GM18526 (cell line): Measurements from ENCODE around the gene SCRN2.

Source experiments
- POLR2A ChIP-seq: IDR thresholded peaks from 3 replicates; pipeline ENCODE4 v1.6.1; 2011; ENCODE audit not compliant: insufficient read length; ENCODE audit errors: extremely low read depth

Gene SCRN2

DNA sequence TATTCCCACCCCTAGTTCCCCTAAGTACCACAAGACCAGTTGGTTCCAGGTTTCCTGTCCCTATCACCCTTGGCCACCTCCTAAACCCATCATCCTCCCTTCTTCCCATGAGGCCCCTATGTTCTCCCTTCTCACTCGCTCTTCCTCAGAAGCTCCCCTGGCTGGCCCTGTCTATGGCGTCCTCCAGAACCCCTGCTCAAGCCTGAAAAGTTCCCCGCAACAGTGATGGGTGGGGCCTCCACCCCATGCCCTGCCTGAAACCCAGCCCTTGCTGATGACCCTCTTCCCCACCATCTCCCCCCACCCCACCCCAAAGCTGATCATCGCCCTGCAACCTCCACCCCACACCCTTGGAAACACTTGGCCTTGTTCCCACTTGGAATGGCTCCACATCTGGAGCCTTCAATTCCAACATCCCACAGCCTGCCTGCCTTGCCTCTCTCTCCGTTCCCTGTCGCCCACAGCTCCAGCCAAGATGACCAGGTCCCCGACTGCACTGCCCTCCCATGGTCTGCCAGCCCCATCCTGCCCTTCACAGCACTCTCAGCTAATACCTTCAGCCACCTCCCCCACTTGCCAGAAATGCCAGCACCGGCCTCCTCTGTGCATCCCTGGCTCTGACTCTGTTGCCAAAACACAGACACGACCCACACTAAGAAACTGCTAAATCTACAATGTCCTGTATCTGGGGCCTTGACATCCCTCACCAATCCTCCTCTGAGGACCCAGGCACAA is 30.0 kb downstream of the SCRN2 start:
- TF ChIP-seq POLR2A, result no peak

DNA sequence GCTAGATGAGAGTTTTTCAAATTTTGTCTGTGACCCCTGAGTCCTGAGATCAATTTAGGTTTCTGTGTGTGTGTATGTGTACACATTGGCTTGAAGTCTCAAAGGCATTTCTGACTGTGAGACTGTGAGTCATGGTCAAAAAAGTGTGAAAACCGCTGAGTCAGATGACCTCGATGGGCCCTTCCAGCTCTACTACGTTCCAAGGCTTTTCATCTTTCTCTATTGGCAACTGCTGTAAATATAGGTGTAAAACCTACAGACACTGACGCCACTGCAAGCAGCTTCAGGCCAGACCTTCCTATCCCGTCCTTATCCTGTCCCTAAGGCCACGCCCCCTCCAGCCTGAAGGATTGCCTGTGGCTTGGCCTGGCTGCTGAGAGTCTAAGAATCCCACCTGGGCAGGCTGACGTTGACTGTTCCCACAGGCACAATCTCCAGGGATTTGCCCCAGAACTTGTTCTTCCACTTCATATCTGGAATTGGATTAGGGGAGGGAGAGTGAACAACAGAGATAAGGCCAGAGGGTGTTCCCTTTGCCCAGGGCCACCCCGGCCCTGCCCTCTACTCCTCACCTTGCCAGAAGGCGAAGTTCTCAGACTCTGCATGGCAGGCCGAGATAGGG is 30.8 kb downstream of the SCRN2 start:
- no peak for TF ChIP-seq POLR2A

DNA sequence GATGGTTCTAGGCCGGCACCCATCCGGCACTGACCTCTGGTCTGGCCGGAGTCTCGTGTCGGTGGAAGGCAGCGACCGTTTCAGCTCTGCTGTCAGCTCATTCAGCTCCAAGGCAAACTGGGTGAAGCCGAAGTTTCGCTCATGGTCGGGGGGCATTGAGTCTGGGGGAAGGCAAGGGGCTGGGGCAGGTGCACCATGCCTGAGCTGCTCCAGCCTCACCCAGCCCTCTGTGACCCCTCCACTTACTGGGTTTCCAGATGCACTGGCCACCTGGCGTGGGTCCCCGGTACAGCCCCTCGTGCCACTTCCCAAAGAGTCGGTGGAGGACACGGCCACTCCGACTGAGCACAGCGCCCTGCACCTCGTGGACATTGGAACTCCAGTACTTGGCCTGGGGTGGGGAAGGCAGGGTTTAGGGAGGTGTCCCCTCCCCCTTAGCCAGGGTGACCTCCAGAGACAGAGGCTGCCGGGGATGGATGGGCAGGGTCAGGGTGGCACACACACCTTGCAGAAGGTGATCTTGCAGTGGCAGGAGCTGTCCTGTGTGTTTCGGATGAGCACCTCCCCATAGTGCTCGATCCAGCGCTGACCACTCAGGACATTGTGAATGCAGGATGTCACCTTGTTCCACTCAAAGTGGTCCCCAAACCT is 32.1 kb downstream of the SCRN2 start:
- TF ChIP-seq POLR2A, result no peak

GRCh38 chr17:47808036-47808829 is 32.8 kb downstream of the SCRN2 start:
- TF ChIP-seq POLR2A, result no peak

DNA sequence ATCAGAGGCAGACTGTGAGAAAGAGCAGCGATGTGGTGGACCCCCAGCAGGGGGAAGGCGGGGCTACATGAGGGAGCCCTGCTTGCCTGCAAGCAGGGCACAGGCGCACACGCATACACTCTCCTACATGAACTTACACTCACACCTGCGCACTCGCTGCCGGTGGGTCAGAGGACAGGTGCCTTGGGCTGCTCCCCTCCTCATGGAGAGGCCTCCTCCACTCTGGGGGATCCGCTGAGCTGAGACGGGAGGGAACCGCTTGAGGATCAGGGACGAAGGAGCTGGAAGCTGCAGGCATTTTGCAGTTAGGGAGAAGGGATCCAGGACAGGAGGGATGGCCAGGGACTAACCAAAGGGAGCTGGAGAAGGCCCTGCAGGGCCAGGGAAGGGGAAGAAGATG is 33.7 kb downstream of the SCRN2 start:
- TF ChIP-seq POLR2A, result no peak

DNA sequence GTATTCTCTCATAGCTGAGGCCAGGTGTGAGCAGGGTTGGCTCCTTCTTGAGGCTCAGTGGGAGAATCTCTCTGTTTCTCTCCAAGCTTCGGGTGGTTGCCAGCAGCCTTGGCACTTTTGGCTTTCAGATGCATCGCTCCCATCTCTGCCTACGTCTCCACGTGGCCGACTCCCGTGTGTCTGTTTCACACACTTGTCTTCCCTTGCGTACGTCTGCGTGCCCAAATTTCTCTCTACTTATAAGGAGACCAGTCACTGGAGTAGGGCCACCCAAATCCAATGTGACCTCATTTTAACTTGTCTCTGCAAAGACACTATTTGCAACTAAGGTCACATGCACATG is 34.2 kb downstream of the SCRN2 start:
- no peak for TF ChIP-seq POLR2A

DNA sequence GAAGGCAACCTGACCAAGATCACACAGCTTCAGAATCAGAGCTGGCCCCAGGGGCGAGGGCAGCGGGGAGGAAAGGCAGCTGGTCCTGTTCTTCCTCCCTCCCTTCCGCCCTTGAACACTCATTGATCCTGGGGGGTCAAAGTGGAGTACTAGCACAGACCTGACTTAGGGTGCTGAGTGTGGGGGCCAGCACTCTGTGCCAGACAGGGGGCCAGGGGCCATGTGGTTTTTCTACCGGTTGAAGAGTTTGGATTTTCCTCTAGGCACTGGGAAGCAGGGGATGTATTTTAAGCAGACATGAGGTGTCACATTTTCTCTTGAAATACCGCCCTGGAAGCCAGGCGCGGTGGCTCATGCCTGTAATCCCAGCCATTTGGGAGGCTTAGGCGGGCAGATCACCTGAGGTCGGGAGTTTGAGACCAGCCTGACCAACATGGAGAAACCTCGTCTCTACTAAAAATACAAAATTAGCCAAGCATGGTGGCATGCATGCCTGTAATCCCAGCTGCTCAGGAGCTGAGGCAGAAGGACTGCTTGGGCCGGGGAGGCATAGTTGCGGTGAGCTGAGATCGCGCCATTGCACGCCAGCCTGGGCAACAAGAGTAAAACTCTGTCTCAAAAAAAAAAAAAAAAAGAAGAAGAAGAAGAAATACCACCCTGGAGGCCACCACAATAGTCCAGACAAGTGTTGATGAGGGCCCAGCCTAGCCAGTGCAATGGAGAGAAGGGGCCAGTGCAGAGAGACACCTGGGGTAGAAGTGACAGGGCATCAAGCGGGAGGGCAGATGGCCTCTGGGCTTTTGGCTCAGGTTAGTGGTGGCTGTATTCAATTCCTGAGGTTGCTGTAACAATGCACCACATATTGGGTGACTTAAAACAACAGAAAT is 34.8 kb downstream of the SCRN2 start:
- TF ChIP-seq POLR2A, result no peak

DNA sequence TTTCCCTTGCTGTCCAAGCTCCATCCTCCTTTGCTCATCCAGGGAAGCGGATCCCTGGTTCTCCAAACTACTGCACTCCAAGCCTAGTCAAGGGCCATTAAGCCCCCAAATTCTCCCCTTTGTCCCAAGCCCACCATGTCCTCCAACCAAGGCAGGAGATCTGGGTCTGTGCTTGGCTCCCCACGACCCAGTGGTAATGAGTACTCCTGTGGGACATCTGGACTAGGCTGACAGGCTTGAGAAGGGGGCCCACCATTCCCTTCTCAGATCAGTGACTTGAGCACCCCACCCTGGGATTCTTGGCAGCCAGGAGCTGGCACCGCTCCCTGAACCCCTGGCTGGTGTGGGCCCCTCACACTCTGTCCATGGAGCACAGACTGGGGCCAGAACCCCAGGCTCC is 36.6 kb downstream of the SCRN2 start:
- no peak for TF ChIP-seq POLR2A

- no peak for TF ChIP-seq POLR2A
Observed at GRCh38 chr17:47803751-47804150, 37.3 kb downstream of the SCRN2 start.

DNA sequence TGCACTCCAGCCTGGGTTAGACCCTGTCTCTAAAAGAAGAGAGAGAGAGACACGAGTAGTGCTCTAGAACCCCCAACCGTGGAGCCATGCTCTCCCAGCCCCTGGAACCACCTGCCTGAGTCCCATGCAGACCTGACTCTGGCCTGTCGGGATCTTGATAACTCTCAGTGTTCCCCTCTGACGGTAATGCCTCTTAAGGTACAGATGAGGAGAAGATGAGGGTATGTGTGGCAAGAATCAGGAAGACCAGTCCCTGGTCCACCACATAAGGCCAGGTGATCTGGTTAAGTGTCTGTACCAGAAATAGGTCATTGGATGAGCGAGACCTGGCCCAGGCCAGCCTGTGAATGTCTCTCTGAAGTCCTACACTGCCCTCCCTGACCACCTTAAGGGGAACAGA is 37.9 kb downstream of the SCRN2 start:
- no peak for TF ChIP-seq POLR2A

DNA sequence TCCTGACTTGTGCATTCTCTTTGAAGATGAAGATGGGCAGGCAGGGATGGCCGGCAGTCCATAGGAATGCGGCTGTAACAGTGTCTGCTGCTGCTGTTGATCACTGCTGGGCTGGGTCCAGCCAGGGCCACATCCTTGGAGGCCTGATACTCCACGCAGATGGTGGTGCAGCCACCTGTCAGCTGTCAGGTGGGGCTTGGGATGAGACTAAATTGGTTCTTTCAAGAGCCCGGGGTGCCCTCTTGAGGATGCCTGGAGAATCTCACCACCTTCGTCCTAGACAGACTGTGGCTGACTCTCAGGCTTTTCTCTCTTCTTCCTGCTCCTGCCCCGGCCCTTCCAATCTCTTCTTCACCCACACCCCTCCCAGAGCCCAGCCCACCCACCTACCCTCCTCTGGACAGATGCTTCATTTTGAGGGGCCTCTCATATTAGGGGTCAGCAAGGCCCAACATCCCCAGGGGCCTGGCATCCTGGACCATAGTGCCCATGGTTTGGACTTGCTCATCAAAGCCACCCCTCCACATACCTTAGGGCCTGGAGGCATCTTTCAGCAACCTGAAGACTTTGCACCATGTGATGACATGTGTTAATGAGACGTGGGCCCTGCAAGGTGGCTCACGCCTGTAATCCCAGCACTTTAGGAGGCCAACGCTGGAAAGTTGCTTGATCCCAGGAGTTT is 38.6 kb downstream of the SCRN2 start:
- TF ChIP-seq POLR2A, result no peak

DNA sequence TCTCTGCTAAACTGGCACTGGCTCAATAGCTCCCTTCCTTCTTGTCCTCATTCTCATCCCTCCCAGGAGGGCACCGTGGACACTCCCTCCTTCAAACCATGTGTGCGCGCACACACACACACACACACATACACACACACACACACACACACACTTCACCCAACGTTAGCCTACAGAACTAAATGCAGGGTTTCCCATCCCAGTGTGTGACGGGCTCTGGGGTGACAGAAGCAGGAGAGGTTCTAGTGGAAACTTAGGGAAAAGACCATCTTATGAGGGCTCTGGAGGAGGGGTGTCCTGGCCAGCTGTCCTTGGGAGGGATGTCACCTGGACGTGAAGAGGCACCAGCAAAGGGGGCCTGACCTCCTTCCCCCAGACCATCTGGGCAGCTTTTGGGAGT is 39.2 kb downstream of the SCRN2 start:
- no peak for TF ChIP-seq POLR2A

DNA sequence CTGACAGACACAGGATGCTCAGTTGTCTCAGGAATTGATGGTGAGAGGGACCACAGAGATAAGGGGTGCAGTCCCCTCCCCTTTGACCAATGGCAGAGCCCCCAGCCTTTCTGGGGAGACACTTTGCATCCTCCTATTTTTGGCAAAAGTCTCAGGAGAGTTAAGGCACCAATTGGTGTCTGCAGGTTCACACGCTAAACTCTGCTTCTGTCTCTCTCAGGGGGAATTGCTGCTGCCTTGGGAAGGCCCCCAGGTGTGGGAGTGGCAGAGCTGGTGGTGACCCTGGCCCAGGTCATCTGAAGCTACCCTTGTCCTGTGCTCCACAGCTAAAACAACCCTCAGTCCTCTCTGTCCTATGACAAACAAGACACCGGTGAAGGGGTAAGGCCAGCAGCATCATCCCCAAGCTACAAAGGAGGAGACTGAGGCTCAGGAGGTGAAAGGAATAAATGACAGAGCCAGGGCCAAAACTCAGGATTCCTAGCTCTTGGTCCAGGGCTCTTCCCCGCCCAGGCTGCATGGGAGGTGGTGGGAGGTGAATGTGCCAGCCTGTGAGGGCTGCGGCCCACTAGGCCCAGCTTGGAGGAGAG is 39.8 kb downstream of the SCRN2 start:
- no peak for TF ChIP-seq POLR2A

DNA sequence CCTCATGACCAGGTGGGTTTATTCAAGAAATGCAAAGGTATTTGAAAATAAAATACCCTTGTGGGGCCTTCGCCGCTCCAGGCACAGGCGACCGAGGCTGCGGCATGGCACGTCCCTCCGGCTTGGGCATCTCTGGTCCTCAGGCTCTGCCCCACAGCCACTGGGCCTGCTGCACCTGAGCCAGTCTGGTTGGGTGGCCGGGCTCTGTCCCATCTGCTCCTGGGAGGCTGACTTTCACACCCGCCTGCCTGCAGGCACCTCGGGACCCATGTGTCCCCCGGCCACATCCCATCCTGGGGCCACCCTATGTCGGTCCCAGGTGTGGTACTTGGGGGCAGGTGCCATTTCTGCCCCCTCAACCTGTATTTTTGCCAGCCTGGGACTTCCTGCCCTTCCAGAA is 40.4 kb downstream of the SCRN2 start:
- TF ChIP-seq POLR2A, result no peak
